ENCODE data around the gene CERK.

DNA sequence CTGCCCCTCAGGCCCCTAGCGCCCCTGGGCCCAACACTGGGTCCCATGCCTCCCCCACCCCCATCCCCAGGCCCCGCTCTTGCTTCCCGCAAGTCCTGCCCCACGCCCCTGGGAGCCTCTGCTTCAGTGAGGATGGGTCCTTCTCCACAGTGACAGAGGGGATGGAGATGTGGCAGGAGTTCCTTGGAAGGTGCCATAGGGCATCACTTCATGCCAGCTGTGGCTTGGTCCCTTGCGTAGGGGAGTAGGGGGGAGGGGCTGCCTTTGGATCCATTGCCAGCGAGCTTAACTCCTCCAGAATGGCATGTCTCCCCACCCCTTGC lies 14.9 kb upstream of the CERK start:
- TF ChIP-seq, protein P1, sequence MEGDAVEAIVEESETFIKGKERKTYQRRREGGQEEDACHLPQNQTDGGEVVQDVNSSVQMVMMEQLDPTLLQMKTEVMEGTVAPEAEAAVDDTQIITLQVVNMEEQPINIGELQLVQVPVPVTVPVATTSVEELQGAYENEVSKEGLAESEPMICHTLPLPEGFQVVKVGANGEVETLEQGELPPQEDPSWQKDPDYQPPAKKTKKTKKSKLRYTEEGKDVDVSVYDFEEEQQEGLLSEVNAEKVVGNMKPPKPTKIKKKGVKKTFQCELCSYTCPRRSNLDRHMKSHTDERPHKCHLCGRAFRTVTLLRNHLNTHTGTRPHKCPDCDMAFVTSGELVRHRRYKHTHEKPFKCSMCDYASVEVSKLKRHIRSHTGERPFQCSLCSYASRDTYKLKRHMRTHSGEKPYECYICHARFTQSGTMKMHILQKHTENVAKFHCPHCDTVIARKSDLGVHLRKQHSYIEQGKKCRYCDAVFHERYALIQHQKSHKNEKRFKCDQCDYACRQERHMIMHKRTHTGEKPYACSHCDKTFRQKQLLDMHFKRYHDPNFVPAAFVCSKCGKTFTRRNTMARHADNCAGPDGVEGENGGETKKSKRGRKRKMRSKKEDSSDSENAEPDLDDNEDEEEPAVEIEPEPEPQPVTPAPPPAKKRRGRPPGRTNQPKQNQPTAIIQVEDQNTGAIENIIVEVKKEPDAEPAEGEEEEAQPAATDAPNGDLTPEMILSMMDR (IDR thresholded peaks at IDR 0.05; ENCODE audit: poor library complexity, severe bottlenecking): no peak
- no peak for TF ChIP-seq EP300 (conservative IDR thresholded peaks at IDR 0.05; ENCODE audit: poor library complexity, severe bottlenecking)
- no peak for TF ChIP-seq EZH2 (IDR thresholded peaks at IDR 0.05; ENCODE audit: borderline replicate concordance, insufficient read depth, low read length, poor library complexity, severe bottlenecking)
